Stimulated activated CD4-positive, alpha-beta T cell treated with anti-CD3 and anti-CD28 coated beads, Interleukin-15, amount 100 ng/mL, for 1 hour (primary cell): ENCODE data around the gene MAB21L4.

Experiments used
- DNase-seq, 2 donors: peaks; one replicate each; pipeline ENCODE4 v3.0.0-alpha.2; 2020; ENCODE audit warnings: low read depth in 1 of 2, low spot score in 1 of 2

MAB21L4 gene

DNA sequence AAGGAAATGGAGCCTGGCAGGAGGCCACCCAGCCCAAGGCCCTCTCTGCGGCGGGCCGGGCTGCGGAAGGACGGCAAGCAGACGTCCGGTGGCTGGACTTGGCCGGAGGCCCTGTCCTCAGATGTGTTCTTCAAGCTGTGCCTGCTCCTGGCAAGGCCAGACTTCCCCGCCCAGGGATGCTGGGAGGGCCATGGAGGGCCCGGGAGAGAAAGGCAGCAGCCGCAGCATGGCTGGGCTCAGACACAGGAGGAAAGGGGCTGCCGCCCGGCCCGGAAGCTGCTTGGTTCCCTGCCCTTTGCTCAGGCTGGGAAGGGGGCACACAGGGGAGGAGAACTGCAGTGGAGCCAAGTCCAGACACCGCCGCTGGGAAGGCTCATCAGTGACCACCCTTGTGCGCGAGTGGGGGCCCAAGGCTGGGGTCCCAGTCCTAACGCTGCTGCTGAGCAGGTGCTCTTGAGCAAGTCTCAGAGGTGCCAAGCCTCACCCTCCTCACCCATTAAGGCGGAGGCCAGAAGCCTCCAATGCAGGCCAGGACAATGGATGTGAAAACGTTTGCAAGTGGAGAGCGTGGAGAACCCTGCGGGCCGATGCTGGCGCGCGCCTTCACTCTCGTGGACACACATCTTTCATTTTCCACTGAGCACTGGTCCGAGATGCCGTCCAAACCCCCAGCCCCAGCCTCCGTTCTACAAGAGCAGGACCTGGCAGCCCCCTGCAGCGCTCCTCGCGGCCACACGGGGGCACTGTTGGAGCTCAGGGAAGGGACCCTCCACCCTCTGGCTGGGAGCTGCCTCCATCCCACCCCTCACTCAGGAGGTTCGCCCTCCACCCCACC lies 18.1 kb upstream of the MAB21L4 start:
- peak; percentile 34 to 54 for DNase-seq

DNA sequence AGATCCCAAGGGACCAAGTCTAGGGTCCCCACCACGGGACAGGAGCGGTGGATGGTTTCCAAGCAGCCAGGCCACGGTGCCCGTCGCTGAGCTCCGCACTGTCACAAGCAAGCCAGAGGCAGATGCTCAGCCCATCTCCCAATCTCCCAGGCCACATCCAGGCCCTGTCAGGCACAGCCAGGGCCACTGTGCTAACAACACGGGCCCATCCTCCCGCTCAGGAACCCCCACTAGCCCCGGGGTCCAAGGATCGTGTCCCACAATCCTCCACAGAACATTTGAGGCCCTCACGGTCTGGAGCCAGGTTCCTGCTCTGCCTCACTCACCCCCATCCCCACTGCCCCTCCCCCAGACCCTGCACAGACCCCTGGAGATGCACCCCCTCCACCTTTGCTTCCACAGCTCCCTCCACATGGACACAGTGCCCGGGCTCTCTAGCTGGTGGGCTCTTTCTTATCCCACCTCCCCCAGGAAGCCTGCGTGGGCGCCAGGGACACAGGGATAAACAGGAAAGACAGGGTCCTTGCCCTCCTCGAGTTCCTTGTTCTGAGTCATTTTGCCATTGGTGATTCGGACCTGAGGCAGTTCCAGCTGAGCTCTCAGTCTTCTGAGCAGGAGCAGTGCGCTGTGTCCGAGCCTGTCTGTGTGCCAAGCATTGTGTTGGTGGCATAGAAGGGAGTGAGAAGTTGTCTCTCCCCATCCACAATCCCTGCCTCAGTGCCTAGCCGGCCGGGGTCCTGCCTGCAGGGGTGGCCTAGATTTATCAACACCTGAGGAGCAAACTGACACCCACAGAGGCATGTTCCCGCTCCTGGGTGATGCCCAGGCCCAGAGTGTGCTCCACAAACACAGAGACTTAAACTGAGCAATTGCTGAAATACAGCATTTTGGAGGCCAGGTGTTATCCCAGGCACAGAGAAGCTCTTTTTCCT lies 17.2 kb upstream of the MAB21L4 start:
- DNase-seq, result no peak

DNA sequence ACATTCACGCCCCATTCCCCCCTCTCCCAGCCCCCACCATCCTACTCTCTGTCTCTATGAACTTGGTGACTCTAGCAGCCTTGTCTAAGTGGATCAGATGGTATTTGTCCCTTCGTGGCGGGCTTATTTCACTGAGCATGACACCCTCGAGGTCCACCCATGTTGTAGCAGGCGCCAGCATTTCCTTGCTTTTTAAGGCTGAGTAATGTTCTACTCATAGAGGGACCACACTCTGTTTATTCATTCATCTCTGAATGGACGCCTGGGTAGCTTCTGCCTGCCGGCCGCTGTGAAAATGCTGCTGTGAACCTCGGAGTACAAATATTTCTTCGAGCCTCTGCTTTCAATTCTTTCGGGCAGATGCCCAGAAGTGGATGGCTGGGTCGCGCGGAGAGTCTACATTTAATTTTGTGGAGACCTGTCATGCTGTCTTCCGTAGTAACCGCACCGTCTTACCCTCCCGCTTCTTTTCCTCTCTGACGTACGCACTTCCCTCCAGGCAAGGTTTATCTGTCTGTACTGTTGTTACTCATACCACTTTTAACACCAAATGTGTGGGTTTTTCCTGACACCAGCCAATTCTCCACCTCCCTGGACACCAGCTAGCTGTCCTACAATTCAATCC lies 15.8 kb upstream of the MAB21L4 start:
- DNase-seq, result no peak

DNA sequence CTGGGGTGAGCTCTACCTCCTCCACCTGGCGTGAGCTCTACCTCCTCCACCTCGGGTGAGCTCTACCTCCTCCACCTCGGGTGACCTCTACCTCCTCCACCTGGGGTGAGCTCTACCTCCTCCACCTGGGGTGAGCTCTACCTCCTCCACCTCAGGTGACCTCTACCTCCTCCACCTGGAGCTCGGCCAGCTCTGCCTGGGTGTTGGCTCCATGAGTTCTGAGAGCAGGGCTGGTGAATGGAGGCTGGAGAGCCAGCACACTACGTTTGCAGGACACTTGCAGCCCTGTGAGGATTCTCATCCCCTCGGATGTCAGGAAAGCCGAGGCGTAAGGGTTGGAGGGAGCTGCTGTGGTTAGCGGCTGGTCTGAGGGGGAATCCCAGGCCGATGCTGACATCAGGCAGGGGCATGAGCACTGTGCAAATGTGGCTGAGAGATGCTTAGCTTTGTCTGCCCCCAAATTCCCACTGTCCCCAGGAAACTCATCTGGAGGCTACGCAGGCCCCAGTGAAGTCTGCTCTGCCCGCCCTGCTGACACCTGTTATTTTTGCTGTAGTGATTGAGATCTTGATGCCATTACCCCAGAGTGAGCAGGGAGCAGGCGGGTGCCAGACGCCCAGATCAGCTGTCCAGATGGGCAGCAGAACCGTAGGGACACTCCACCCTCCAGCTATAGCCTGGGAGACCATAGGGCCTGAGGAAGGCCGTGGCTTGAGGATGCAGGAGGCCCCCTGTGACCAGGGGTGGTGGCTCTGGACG lies 13.4 kb upstream of the MAB21L4 start:
- DNase-seq, result no peak

DNA sequence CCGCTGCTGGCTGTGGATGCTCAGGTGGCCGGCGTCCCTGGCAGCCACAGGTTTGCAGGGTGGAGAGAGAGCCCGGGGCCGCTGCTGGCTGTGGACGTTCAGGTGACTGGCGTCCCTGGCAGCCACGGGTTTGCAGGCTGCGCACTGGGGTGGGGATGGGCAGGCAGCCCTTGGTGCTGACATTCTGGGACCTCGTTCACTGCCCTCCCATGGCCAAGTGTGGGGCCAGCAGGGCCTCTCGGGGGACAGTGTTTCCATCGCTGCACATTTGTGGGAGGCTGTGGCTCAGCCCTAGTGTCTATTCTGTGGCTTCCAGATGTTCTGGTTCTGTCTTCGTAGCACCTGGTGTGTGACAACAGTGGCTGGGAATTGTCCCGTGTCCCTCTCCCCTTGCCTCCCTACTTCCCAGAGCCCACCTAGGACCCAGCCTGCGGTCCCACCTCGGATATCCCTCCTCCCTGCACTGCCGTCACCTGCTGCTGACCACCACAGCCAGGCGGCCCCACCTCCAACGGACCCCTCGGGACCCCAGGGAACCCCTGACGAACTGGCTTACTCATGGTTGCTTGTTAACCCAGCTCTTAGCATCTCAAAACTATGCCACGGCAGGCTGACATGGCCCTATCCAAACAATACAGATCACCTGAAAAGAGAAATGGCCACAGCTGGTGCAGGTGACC lies 11.1 kb upstream of the MAB21L4 start:
- no peak for DNase-seq

DNA sequence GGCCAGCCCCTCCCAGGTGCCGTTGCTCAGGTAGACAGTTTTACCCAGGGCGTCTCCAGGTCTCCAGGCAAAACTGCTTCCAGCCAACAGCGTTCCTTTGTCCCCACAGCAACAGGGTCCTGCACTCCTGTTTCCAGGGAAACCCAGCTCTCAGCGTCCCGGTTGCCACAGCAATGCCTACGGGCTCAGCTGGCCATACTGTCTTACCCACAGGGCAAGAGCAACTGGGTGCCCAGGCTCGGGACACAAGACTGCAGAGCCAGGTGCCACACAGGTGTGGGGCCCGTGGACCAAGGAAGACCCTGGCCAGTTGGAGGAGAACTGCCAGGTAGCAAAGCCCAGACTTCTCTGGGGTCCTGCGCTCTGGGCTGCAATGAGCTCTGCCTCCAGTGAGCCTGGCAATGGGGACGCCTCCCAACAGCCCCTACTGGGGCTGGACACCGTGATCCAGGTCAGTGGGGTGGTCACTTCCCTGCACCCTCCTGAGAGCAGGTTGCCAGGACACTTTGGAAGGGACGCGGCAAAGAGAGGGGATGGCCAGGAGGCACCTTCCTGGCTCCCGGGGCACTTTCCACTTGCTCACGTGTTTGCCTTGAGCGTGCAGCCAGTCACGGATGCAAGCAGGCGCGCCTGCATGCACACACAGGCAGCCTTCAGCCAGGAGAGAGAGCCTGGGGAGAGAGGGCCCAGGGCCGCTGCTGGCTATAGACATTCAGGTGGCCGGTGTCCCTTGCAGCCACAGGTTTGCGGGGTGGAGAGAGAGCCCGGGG lies 10.4 kb upstream of the MAB21L4 start, which contains the start of gene CROCC2:
Gene CROCC2, plus strand, starts transcription at position 196 of the 770 bp plus-strand sequence. Its CDS starts 178 bp downstream, at position 374.
- no peak for DNase-seq

DNA sequence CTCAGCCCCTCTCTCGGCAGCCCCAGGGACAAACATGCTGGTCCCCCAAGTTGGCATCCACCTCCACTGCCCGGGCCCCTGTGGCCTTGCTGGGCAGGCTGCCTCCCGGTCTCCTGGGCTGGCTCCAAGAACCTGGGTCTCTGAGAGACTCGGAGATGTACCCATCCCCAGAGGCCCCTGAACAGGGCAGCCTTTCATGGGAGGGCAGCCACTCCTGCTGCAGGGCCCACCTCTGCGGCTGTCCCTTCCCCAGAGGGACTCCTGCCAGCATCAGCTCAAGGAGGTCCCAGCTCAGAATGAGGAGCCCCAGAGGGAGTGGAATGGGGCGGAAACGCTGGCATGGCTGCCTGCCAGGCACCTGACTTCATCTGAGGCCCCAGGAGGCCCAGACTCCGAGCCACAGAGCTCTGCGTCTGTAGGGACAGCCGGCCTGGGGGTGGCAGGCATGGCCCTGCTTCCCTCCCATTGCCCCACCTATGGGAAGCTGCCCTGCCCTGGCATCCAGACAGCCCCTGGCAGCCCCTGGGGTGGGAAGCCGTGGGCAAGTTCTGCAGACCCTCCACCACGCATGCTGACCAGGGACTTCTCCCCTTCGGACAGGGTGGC lies 9.3 kb upstream of the MAB21L4 start:
- DNase-seq, result no peak

DNA sequence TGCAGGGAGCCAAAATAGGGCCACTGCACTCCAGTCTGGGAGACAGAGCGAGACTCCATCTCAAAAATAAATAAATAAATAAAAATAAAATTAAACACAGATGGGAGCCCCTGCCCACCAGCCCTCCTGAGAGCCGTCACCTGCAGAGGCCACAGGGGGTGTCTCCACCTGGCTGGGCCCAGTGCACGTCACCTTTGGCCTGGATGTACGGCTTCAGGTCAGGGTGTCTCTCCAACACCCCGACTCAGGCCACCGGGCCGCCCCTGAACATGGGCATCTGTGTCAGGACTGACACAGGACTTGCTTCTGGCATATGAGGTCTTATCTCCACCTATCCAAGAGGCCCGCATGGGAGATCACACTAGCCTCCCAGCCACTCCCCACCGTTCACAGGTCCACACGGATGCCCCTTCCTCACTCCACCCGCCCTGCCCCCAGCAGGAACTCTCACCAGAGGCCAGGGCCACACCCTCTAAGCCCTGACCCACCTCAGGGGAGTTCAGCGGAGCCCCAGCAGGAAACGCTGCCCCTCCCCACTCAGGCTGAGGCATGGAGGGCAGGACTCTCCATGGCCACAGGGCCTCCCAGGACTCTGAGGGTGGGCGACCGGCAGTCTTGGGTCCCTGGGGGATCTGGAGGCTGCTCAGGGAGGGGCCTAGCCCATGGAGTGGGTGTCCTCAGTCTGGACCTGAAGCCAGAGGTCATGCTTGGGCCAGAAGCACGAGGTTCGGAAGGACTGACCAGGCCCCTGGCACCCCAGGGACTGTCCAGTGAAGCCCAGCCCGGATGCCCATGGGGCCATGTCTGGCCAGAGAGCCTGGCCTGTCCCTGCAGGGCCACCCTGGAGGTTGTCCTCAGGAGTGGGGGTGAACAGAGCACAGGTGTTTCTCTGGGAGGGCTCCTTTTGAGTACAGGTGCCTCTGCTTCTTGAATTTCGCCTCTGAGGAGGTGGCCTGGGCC lies 8.5 kb upstream of the MAB21L4 start:
- no peak for DNase-seq

DNA sequence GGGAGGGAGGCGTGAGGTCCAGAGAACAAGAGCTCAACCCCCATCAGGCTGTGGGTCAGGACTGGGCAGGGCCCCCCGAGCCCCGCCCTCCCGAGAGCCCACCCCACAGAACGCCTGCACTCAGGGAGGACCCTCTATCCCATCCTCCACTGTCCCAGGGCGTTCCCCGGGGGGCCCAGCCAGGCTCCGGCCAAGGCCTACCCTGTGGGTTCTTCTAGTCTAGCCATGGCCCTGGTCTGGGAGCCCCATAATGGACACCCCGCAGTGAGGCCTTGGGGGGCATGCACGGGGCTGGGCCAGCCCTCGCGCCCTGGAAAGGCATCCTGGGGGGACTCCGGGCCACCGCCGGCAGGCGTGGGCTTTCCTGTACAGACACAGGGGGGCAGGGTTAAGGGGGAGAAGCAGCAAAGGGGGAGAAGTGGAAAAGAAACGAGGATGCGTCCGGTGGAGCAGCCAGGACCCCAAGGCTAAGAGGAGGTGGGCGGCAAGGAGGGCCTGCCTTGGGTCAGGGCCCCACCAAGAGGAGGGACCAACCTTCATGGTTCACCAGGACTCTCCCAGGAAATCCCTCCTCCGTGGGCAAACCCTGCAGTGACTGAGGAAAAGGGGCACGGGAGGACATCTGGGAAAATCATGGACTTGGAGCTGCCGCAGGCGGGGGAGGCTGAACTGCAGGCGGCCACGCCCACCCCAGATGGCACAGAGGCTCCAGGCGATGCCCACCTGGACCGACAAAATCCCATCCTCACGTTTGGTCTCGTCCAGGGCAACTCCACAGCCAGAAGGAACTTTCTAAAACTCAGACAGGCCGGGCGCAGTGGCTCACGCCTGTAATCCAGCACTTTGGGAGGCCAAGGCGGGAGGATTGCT lies 7.5 kb upstream of the MAB21L4 start:
- no peak for DNase-seq

DNA sequence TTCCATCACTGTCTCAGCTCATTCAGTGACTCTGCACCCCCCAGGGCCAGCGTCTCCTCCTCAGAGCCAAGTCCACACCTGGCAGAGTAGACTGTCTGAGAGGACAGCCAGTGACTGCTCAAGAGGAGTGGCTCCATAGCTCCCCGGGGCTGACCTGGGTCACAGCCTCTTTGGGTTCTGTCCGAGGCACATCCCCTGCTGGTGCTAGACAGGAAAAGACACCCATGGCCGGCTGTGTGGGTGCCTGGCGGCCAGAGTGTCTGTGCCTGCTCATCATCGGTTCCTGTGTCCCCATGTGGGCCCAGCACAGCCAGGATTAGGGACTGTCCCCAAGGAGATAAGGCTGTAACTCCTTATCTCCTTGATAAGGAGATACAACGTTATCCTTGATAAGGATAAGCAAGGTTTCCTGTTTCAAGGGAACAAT lies 6.7 kb upstream of the MAB21L4 start:
- DNase-seq, result no peak

DNA sequence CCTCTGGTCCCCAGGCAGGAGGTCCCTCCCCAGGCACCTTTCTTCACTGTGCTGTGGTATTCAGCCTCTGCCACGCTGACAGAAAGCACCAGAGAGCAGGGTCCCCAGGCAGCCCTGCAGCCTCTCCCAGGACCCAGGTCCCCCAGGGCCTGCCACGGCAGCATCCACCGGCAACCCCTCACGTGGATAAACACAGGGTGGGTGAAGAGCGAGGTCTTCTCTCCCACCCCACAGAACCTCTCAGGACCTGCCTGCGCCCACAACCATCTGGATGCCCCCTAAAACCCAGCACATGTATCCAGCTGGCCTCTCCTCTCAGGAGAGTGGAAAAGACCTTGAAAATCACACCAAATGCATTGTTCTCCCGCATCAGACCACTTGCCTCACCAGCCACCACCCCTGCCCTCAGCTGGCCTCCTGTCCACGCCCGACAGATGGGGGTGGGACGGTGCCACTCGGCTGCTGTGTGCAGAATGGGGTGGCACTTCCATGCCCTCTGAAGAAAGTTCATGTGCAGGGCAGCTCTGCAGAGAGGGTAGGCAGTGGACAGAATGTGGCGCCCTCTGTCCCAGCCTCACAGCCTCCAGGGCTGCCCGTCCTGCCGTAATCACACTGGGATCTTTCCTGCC lies 6.1 kb upstream of the MAB21L4 start:
- DNase-seq, result no peak

DNA sequence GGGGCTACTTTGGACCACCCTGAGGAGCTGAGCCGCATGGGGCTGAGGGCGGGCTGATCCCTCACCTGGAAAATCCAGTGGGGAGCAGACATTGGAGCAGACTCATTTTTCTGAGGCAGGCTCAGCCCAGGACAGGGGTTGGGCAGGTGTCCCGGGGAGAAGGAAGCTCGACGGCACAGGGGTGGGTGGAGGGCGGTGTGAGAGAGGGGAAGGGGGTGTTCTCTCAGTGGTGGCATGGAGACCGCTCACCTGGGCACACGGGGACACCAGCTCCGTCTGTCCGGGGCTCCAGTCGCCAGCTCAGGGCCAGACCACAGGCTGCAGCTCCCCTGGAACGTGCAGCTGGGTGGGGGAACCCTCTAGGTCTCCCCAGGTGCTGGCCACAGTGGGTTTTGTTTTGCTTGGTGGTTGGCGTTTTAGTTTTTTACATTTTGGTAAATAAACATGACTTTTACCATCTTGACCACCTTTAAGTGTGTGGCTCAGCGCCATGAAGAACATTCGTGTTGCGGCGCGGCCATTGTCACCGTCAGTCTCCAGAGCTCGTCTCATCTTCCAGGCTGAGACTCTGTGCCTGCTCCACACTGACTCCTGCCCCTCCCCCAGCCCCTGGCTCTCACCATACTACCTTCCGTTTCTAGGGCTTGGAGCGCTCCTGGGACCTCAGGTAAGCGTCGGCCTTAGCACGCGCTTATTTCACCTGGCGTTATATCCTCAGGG lies 4.3 kb upstream of the MAB21L4 start:
- DNase-seq, result no peak

DNA sequence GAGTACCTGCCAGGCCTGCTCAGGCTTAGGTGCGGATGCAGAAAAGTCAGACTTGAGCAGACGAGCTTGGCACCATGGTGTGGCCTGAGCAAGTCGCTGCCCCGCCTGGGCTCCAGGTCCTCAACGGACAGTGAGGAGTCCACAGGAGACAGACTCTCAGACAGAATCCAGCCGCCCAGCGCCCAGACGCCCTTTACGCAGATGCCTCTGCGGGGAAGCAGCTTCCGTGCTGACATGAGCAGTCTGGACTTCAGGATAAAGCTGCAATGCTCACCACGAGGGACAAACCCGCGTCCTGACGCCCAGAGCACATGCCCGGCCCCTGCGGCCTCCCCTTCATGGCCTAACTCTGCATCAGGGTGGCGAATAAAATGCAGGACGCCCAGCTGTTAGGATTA lies 3.5 kb upstream of the MAB21L4 start:
- no peak for DNase-seq

DNA sequence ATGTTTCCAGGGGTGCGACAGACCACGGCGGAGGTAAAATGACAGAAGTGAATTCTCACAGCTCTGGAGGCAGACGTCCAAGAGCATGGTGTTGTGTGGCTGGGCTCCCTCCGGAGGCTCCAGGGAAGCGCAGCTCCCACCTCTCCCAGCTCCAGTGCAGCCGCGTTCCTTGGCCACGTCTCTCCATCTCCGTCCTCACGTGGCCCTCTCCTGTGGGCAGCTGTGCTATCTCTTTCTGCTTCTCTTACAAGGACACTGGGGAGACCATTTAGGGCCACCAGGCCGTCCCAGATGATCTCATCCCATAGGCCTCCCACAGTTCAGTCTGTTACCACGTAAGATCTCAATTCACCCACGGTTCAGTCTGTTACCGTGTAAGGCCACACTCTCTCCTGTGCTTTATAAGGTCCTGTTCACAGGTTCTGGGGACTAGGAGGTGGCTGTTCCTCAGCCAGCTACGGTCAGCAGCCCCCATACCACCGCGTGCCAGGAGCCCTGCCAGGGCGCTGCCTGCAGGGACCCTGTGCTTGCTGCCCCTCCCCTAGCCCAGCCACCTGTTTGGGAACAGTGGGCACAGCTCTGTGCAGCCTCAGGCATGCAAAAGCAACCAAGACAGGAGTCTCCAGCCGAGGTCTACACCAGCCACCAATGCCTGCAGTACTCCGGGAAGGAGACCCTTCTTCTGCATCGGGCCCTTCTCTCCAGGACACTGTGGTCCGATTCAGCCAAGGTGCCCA lies 2.9 kb upstream of the MAB21L4 start:
- no peak for DNase-seq

DNA sequence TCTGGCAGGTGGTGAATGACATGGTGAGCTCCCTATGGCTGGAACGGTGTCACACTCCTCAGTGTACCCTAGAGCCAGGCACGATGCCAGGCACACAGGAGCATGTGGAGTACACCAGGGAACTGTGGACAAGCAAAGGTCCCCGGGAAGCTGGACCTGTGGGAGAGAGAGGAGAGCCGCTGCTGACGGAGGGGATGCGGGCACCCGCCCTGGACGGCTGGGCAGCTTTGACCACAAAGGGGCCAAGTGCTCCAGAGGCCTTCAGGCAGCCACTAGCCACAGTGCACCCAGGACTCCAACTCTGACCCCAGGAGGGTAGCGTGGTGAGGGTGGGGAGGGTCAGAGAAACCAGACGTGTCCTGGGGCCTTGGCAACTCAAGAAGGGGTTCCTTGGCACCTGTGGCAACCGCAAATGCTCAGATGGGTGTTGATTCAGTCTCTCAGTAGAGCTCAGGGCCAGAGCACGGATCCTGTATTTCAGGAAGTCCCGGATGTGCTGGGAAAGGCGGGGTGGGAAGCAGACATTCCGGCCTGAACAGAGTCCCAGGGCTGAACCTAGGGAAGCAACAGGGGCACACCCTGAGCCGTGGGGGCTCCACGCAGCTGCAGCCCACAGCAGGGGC lies 2.3 kb upstream of the MAB21L4 start:
- no peak for DNase-seq
